Epidermal melanocyte (primary cell): ENCODE measurements around the gene HAUS3.
"Not testable (repeated sequence)": the region's sequence is repeated elsewhere in the genome, so short reads cannot be mapped to it uniquely, and the experiment has no call there.

Experiments used
- DNase-seq: peaks from one replicate; pipeline ENCODE4 v3.0.0; 2011; ENCODE audit warnings: low spot score; ENCODE audit not compliant: insufficient read length

HAUS3 gene

DNA sequence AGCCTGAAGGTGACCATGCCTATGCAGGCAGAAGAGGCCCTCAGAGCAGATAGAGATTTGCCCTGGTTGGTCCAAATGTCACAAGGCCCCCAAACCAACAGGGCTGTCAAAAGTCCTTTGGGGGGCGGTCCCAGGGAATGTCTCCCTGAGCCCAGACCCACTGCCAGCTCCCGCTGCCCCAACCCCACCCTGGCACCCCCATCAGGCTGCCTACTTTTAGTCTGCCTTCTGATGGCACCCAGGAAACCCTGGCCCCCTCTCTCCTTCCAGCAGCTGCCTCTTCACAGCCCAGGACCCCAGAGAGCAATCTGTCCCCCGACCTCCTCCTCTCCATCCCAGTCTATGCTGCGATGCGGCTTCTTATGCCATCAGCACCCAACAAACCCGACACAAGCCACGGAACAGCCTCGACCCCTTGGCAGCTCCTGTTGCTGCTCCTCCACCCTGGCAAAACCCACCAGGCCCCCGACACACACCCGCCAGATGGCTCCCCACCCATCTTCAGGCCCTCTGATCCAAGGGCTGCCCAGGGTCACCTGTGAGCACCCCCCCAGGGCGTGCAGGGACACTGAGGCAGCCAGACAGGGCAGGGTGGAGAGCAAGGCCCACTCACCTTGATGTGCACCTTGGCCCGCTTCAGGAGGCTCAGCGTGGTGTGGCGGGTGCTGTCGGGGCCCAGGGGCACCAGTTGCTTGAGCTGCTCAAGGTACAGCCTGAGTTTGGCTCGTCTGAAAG, 10.0 kb upstream of the HAUS3 start:
- no peak for DNase-seq

DNA sequence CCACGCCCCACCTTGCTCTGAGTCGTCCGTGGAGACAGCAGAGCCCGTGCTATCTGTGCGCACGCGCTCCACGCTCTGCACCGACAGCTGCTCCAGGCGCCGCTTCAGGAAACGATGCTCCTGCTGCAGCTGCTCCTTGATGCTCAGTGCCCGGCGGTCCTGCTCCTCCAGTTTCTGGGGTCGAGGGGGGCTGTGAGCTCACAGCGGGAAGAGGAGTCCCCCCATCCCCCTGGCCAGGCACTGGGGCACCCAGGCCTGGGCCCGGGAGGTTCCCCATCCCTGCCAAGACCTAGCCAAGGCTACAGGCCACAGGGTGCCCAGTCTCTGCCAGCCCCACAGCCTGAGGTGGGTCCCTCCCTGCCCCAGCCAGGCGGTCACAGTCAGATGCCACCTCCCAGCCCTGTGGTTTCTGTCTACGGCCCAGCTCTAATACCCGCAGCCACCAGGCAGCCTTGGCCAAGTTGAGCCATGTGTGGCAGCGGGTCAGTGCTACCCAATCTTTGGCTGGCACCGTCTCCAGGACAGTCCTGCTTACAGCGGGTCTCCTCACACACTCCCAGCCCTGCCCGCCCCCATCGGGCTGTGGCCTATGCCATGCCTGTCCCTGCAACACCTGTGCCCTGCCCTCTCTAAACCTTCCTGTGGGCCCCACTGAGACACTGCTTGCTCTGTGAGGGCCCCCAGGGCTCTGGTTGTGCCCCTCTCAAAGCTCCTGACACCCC, 9.3 kb upstream of the HAUS3 start:
- DNase-seq: no peak

DNA sequence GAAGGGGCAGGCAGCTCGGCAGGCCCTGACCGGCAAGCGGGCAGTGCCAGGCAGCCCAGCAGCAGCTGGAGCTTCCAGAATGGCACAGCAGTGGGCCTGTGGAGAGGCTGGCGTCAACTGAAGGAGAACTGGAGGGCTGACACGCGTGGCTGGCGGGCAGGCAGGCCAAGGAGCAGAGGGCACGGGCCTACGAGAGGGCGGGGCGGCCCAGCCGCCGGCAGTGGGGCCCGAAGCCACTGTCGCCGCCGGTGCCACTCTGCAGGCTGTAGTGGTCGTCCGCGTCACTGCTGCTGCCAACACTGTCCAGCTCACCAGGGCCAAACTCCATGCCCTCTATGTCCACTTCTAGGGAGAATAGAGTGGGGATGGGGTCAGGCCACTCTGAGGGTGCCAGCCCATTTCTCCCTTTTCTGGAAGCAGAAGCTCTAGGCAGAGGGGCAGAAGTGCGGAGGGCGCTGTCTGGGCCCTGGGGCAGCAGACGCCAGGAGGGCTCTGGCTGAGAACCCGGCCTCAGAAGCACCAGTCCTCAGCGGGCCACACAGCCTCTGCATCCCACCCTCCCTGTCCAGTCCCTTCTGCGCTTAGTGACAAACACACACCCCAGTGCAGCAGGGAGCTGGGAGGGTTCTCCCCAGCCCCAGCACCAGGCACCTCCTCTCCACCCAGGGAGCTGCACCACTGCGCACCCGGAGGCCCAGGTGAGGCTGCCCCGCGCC, 8.6 kb upstream of the HAUS3 start:
- DNase-seq: no peak

DNA sequence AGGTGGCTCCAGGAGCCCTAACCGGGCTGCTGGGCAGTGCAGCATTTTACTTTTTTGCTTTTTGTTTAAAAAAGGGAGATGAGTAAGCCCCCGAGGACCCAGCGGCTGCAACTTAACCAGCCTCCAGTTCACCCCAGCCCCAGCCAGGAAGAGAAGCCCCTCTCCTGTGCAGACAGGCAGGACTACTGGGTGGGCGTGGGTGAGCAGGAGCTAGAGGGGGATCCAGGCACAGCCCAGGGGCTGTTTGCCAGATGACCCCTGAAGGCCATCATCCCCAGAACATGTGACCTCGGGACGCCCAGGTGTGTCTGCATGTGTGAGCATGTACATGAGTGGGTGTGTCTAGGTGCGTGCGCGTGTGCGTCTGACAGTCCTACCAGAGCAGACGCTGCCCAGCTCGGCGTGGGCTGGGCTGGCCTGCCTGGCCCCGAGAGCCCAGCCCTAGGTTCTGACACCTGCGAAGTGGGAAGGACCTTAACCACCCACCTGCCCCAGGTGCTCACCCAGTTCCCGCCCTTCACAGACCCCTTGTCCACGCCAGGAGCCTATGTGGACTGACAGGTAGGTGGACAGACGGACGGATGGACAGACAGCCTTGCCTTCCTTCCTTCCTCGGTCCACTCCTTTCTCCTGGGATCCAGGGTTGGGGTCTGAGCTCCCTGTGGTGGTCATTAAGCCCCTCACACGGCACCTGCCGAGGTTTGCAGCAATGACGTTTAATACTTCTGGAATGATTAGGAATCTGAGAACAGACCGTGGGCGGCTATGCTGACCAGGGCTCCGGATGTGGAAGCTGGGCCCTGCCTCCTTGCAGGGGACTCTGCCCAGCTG, 7.8 kb upstream of the HAUS3 start:
- no peak for DNase-seq

DNA sequence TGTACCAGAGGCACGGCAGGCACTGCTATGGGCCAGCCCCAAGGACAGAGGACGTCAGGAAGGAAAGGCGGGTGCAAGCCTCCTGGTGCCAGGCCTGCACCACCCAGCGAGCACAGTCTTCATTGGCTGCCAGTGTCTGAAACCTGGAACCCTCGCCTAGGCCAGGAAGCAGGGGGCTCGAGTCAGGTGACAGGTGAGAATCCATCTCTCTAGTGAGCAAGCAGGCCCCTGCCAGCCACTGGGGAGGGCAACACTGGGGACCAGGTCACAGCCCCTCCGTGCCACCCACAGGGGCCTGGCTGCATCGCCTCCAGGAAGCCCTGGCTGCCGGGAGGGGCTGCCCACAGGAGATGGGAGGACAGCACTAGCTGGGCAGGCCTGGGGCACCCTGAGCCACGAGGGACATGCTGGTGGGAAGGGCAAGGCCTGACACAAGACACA, 6.9 kb upstream of the HAUS3 start:
- no peak for DNase-seq

DNA sequence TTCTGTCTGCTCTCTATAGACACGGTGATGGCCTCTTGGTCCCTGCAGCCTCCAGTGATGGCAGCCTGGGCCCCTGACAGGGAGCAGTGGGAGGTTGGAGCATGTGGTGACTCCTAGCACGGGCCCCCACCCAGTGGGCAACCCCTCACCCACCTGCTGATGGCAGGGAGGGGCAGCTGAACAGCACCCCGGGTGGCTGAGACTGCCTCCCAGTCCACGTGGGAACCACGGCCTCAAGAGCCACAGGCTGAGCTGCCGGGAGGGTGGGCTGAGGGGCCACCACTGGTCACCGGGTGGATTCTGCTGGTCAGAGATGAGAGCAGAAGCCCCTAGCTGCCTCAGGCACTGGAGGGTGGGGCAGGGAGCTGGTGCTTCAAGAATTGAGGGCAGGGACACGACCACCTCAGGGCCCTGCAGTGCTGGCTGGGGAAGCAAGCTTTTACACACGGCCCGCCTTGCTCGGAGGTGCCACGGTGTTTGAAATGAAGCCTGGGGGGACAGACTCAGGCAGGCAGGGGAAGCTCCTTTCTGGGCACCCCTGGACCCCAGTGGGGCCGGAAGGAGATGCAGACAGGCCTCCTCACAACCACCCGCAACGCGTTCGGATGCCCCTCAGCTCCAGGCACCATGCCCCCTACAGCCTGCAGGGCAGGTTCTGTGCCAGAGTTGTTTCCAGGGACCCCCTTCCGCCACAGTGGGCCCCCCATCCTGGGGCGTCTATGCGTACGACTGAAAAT, 6.3 kb upstream of the HAUS3 start:
- DNase-seq: no peak

DNA sequence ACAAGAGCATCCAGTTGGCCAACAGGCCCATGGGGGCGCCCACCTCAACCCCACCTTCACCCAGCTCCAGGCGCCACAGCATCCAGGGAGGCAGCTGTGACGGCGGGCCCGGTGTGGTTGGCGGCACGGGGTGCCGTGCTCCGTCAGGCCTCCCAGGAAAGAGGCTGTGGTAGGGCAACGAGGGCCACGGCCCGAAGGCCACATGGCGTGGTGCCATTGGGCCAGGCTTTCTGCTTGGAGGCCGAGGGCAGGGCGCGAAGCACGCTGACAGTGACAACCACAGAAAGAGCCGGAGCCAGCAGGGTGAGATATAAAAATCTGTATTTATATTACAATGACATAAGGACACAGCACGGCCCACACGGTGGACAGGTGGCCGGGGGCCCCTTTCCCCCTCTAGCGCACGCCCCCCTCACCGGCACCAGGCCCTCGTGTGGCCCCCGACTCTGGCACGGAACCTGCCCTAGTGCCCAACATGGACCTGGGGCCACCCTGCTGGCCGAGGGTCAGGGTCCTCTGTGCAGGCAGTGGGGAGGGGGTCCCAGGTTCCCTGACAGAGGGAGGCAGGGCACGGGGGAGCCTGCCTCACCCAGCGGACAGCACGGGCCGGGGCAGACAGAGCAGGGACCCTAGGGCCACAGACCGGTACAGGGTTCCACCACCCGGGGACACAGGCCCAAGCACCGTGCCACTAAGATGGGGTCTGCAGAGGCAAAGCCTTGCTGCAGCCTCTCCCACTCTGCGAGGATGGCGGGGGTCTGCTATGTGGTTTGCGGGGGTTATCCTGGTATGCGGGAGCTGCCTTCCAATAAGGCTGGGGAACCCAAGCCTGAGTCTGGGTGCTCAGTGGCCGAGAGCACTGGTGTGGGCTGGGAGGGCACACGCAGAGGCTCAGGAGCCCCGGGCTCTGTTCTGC, 5.5 kb upstream of the HAUS3 start:
- no peak for DNase-seq

DNA sequence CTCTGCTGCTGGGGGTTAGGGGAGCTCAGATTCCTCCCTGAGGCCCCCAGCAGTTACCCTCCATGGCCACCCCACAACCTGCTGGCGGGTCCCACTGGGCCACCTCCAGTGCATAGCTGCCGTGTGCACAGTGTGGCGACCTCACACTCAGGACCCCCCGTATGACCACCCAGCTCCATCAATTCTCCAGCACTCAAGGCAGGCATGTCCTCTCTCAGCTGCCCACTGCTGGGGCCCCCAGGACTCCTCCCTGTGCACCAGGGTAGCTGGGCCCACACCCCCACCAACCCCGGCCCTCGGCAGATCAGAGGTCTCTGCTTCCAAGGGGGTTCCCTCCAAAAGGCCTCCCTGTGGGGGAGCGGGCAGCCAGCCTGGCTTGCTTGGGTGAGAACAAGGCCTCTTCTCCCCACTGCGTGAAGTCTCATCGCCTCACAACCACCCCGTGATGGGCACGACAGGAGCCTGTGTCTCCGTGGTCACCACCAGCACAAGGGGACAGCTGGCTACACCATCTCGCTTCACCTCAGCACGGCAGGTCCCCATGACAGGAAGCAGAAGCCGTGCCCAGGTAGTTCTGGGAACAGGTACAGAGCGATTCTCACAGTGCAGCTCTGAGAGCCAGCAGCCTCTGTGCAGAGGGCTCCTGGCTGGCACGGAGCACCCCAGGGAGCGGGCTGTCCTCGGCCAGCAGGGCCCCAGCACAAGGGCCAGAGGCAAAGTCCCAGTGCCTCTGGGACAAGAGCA, 4.6 kb upstream of the HAUS3 start:
- DNase-seq: no peak

DNA sequence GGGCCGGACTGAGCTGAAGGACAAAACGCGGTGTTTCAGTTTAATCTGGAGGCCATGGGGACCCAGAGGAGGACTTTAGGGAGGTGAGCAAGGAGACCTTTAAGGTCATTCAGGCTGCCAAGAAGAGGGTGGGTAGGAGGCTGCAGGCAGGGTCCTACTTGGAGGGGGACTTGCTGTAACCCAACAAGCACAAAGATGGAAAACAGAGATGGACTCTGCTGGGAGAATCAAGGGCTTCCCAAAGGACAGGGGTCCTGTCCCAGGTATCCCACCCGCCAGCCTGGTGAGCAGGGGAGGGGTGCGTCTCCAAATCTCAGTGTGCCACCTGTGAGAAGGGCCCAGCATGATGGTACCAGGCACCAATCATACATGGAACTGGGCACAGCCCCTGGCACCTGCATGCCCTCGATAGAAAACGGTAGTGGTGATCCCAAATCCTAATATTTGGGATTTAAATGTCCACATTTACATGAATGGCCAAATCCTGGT, 3.9 kb upstream of the HAUS3 start:
- no peak for DNase-seq

DNA sequence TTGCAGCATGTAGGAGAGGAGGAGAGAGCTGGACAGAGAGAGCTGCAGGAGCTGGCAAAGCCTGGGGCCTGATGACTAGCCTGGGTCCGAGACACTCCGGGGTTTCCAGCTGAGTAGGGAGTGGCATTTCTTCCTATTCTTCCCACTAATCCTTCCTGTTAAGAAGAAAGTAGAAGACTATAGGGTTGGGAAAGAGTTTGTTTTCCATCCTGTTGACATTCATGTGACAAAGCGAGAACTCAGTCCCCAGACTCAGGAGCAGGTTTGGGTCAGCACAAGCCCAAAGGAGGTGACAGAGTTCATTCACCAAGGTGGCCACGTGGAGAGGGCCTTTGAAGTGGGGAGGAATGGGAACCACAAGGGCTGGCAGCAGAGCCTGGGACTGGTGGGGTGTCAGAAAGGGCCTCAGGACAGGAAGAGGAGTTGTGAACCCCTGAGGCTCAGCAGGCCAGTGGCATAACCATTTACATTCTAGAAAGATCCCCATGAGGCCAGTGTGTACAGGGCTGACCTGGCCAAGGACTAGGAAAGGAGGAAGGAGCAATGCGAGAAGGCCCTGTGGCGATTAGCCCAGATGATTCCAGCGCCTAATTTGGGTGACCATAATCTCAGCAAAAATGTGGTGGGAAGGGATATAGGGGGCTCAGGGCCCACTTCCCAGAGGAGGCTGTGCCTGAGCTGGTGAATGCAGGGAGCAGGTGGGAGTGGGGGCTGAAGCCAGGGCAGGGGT, 3.3 kb upstream of the HAUS3 start:
- DNase-seq: no peak

DNA sequence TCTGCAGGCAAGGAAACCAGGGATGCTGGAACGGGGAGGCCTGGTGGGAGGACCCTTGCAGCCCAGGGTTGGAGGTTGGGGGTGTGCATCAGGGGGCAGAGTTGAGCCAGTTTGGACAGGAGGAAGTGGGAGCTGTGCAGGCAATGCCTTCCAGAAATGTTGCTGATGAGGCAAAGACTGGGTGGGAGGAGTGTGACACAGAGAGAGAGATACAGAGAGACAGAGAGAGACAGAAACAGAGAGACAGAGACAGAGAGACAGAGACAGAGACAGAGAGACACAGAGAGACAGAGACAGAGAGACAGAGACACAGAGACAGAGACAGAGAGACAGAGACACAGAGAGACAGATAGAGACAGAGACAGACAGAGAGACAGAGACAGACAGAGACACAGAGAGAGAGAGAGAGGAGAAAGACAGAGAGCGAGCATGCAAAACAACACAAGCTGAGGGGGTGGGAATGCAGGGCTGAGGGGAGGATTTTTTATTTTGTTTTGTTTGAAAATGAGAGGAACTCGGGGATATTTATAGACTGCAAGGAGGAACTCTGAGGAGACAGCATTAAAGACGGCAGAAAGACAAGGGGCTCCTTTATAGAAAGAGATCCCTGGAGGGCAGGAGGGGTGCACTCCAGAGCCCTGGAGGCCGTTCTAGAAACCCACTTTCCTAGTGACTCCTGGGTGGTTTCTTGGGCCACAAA, 1.9 kb upstream of the HAUS3 start:
- peak; percentile 84 for DNase-seq

DNA sequence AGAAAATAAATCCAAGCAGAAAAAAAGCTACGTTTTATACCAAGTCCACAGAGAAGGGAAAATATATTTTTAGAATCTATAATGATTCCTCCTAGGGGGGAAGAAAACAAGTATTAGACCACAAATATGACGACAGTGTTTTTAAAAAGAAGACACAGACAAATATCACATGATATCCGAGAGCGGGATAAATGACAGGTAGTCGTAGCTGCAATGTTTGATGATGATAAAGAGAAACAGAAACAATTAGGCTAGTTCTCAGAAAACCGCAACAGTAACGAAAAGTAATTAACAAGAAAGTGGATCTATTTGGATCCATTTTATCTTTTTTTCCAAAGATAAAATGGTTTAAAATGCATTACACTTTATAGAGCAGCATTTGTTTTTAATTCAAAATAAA, 918 bp downstream of the HAUS3 start:
- no peak for DNase-seq

DNA sequence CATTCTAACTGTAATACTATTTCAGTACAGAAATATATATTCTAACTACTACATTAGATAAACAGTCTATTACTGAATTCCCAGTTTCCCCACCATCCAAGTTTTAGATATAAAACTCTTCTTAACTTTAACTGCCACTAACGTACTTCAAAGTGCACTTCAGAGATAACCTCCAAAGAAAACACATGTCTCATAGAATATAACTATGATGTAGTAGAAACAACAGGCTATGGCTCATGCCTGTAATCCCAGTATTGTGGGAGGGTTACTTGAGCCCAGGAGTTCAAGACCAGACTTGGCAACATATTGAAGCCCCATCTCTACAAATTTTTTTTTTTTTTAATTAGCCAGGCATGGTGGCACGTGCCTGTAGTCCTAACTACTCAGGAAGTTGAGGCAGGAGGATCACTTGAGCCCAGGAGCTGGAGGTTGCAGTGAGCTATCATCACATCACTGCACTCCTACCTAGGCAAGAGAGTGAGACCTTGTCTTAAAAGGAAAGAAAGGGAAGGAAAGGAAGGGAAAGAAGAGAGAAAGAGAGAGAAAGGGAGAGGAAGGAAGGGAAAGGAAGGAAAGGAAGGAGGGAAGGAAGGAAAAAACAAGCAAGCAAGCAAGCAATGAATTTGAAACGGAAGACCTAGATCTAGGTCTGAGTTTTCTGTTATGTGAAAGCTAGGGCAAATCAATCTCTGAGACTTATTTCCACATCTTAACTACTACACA, 4.8 kb downstream of the HAUS3 start:
- no peak for DNase-seq

DNA sequence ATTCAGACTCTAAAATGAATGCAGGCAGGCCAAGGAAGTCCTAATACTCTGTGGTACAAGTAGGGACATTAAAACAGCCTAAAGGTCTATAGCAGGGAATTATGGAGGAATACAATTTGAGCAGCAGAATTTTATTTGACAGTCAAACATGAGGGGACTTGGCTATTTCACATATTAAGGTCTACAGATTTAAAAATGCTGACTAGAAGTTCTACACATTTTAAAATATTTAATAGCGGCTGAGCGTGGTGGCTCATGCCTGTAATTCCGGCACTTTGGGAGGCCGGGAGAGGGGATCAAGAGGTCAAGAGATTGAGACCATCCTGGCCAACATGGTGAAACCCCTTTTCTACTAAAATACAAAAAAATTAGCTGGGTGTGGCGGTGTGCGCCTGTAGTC, 10.8 kb downstream of the HAUS3 start:
- DNase-seq: no peak

DNA sequence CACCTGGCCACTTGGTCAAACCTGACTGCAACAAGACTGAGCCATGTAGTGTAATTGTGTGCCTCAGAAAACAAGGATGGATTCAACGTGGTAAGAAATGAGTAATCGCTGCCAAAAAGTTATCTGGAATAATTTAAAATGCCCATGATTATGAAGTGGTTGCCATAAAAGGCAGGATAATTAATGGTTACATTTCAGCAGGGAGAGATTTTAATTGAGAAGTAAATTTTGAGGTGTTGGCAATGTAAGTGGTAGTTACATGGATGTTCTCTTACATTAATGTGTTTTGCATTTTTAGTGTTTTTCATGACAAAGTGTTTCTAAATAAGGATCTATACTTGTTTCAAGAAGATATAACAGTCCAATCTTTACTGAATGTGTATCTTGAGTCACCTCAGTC, 15.7 kb downstream of the HAUS3 start:
- DNase-seq: no peak

DNA sequence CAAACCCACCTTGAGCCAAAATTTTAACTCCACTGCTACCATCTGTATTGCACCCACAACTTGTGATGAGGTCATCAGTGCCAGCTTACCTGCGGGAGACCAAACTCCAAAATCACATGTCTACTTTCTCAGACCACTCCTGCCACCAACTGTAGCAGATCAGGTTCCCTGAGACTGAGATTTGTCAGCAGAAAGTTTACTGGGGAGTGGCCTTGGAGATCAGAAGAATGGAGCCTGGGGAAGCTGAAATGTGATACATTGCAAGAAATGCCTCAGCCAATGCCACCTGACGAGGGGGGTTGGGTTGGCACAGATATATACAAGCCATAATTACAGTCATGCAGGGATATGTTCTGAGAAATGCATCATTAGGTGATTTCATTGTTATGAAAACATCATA, 19.1 kb downstream of the HAUS3 start:
- DNase-seq: no peak

DNA sequence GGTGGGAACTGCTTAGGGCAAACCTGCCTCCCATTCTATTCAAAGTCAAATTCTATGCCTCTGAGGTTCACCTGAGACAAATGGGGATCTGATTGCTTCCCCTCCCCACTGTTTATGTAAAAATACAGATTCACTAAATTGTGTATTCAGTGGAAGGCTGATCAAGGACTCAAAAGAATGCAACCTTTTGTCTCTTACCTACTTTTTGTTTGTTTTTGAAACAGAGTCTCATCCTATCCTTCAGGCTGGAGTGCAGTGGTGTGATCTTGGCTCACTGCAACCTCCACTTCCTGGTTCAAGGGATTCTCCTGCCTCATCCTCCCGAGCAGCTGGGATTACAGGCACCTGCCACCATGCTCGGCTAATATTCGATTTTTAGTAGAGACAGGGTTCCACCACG, 20.5 kb downstream of the HAUS3 start:
- DNase-seq: not testable (repeated sequence)
